Stimulated activated CD4-positive, alpha-beta T cell treated with anti-CD3 and anti-CD28 coated beads, Interleukin-2, amount 100 ng/mL, for 48 hours (primary cell): ENCODE results near the gene DLG1.

Experiments used
- DNase-seq, 2 donors: peaks; one replicate each; pipeline ENCODE4 v3.0.0-alpha.2; 2020

Gene DLG1

DNA sequence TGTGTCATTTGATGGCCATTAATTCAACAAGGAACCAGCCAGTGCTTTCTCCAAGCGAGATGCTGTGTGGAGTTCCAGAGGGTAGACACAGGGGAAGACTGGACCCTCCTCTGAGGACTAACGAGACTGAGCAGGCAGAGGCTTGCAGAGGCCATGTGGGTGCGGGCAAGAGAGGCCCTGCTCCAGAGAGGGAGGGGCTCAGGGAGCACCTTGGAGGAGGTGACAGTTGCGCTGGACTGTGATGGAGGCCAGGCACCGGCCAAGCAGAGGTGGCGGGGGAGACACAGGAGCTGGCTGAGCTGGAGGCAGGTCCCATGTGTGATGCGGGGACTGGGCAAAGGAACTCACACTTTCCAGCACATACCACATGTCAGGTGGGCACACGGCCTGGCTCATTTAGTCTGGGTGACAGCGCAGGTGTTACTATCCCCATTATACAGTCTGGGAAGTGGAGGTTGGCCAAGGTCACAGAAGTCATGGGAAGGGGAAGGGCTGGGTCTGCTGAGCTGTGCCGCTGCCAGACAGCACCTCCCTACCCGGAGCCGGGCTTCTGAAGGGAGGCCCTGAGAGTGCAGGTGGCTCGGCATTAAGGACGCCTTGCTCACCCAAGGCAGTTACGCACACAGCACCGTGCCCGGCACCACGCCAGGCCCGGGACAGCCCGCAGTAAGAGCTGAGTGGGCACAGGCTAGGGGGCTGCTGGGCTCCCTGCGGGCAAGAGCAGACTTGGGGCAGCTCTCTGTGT, 272.5 kb downstream of the DLG1 start:
- DNase-seq, result no peak

DNA sequence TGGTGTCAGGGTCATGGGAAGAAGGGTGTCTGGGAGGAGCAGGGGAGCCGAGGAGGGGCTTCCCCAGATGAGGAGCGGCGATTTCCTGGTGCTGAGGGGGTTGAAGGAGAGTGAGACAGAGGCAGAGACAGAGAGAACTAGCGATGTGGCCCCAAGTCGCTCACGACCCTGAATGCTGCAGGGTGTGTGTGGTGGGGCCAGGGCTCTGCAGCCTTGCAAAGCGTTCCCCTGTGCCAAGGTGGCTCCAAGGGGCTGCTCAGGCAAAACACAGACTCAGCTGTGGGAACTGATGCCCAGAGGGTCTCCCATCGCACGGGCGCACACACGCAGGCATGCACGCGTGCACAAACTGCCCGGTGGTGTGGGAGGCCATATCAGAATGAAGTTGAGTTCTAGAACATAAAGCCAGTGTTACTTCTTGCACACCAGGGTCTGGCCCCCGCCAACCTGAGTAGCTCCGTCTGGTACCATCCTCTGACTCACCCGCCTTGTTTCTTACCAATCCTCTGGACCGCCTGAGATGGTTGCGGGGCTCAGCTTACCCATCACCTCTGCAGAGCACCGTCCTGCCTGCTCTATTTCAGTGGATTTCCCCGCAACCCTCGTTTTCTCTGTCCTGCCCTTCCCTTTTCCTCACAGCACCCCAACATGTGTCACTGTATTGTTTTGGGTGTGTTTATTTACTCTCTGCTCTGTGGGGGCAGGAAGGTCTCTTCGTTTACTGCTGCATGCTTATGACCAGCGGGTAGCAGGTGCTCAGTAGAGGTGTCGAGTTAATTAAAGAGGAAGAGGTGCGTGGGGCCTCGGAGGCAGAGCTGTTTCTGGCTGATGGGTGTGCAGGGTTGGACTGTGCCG, 273.3 kb downstream of the DLG1 start:
- no peak for DNase-seq

DNA sequence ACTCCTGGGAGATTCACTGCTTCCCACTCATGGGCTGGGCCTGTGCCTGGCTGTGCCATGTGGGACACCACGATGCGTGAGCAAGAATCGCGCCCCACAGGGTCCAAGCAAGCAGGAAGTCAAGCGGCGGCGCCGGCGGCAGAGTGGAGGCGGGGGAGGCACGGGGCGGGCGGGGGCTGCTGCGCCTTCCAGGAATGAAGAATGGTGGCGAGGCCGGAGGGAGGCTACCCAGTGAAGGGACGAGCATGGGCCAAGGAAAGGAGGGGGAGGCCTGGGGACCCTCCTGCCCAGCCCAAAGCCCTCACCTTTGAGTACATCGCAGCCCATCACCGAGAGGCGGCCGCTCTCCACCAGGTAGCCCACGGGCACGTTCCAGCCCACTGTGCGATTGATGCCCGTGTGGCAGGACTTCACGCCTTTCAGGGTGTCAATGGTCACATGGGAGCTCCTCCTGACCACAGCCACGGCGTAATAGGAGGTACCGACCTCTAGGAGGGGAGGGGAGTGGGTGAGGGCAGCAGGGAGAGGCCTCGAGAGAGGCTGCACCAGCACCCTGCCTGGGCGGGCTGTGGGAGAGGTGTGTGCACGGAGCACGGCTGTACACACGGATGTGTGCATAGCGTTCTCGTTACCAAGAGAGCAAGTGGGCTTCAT, 274.3 kb downstream of the DLG1 start:
- no peak for DNase-seq

DNA sequence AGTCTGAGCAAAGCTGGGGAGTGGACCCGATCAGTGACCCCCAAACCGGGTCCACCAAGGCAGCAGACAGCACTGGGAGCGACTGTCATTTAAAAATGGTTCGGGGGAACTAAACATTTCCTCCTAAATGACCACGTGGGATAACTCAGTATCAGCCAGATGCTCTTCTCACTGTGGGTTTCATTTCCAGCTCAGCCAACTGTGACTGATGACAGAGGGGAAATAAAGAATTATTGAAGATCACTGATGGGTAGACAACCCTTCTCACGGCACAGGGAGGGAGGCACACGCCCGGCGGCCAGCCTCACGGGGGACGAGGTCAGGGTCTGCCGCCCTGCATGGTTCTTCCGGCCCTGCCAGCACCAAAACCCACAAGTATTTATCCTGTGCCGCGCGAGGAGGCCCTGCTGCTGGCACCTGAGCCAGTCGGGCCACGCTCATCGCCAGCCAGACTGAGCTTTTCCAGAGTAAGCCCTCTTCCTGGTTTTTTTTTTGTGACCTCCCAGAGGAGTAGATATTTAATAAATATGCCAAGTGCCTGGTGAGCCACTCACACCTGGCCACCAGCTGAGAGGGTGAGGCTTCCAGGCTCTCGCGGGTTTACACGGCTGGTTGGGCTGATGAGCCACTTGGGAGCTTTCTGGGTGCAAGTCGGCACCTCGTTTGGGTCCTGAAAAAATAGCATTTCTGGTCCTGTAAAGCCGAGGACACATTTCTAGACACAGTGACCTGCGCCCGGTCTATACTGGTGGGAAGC, 275.0 kb downstream of the DLG1 start:
- no peak for DNase-seq

DNA sequence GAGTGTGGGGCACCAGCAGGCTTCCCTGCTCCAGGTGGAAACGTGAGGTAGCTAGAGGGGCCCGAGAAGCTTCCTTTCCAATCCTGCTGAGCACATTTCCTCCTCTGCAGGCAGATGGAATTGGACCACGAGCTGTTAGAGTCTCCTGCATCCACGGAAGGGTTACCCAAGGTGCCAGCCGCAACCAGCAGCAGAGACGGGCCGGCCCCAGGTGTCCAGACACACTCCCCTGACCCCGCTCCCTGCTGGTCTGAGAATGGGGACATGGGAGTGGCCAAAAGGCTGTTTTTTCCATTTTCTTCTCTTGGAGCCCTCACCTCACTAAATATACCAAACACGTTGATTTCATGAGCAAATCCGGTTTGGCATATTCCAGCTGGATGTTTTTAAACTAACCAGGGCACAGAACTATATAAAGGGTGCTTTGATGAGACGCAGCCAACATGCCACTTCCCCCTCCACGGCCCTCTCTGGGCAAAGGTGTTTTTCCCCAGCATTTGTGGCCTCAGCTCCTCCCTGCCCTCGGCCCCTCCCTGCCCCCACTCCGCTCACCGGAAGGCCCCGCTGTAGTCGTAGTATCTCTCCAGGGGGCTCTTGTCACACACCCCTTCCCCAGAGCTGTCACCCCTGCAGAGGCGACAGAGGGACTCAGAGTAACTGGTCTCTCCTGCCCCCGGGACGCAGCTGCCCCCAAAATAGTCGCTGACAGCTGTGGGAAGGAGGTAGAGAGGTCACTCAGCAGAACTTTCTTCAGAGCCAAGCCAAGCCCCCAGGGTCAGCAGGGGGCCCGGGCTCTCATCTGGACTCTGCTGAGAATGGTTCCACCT, 275.8 kb downstream of the DLG1 start:
- DNase-seq, result no peak

DNA sequence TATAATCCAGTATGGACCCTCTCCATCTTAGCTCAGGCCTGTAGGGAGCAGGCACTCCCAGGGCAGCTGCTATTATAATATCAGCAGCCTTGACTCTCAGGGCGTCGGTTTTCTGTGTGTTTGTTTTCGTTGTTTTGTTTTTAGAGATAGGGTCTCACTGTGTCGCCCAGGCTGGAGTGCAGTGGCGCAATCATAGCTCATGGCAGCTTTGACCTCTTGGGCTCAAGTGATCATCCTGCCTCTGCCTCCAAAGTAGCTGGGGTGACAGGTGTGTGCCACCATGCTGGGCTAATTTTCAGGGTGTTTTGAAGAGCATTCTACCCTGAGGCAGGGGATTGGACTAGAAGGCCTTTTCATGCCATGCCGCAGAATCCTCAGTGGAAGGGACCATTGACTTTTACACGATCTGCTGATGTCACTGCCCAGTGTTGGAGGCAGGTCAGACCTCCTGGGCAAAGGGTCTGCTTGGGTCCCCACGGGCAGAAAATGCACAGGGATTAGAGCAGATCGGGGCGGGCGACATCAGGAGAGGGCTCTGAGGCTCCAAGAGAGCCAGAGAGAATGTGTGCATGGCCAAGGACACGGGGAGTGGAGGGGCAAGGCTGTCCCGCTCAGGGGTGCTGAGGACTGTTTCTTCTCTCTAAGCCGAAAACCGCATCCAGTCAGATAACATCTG, 276.5 kb downstream of the DLG1 start:
- no peak for DNase-seq

DNA sequence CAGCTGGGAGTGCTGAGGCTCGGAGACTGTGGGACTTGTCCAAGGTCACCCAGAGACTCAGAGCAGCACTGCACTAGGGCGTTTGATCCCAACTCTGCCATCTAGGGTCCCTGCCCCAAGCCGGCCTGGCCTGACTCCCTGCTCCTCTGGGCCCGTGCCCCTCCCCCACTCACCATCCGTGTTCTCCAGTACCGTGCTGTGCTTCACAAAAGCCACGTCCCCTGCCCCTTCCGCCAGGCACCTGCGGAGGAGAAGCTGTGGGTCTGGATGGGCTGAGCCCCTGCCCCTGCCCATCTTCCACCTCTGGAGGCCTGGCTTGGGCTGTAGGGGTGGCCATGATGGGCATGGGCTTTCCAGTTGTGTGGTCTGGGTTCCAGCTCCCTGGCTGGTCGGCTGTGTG, 277.2 kb downstream of the DLG1 start:
- DNase-seq, result no peak

DNA sequence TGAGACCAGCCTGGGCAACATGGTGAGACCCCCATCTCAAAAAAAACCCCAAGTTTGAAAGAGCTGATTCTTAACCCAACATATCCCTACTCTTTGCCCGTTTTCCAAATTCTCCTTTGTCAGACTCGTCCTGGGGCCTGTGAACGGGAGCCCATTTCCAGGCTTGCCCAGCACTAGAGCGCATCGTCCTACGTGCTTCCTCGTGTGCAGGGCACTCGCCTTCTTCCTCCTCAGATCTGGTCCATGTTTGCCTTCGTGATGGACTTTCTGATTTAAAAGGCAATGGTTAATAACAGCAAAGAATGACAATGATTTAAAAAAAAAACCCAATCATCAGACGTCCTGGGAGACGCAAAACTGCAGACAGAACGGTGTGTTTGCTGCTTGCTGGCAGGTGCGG, 278.9 kb downstream of the DLG1 start:
- no peak for DNase-seq

DNA sequence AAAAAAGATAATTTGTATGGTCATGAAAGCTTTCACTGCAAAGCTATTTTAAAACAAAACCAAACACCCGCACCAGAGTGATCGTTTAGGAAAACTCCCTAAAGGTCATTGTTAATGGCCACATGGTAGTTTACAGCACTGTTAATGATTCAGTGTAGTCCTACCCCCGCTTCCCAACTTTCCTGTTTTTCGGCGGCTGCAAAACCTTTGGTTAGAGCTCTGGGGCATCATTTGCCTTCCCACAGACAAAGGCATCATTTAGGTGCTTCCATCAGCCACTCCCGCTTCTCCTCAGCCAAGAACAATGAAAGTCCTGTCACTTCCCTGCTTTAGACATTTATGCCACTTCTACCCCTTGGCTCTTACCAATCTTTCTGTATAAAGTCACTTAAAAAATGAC, 279.4 kb downstream of the DLG1 start:
- no peak for DNase-seq

DNA sequence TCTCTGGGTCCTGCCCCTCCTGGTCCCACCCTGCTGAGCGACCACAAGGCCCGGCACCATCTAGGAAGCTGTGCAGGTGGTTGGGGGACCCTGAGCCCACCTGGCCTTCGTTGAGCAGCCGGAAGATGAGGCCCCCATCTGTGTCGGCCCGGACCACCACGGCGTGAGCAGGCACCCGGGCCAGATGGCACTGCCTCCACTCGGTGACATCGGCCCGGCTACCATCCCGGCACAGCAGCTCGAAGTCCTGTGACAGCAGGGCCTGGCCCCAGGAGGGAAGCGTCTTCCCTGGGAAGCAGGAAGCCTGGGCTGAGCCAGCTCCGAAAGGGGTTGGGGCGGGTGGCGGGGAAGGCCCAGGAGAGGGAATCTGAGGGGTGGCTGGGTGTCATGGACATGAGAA, 281.4 kb downstream of the DLG1 start:
- no peak for DNase-seq

DNA sequence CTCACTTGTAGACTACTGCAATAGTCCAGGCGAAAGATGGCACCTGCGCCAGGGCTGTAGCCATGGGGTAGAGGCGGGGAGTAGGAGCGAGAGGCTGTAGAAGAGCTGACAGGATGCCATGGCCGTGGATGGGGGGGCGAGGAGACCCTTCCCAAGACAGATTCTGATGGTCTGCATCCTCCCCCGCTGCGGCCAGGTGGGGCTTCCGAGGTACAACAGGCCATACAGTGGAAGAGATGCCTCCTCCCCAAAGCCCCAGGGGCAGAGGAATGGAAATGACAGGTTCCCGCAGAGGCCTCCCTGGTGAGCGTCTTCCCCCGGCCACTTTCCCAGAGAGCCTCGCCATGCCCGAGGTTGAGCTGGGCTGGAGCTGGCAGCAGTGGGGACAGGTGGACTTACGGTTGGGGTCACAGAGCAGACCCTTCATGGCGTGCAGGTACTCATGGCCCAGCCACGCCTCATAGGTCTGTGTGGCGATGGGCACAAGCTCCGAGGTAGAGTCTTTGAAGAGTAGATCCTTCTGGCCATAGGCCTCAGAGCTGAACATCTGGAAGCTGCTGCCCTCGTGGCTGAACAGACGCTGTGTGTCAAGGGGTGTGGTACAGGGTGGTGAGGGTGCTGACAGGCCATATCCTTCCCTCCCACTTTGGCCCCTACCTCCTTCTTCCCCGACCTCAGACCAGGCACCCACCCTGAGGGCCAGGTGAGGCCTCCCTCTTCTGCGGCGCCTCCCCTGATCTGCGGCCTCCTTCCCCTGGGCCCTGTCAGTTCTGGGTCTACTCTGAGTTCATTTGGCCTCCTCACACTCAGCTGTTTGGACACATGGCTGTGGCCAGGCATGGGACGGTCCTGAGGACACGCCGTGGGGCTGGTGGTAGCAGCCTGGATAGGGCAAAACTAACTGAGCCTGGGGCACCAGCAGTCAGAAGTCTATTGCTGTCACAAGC, 282.3 kb downstream of the DLG1 start:
- DNase-seq, result no peak

DNA sequence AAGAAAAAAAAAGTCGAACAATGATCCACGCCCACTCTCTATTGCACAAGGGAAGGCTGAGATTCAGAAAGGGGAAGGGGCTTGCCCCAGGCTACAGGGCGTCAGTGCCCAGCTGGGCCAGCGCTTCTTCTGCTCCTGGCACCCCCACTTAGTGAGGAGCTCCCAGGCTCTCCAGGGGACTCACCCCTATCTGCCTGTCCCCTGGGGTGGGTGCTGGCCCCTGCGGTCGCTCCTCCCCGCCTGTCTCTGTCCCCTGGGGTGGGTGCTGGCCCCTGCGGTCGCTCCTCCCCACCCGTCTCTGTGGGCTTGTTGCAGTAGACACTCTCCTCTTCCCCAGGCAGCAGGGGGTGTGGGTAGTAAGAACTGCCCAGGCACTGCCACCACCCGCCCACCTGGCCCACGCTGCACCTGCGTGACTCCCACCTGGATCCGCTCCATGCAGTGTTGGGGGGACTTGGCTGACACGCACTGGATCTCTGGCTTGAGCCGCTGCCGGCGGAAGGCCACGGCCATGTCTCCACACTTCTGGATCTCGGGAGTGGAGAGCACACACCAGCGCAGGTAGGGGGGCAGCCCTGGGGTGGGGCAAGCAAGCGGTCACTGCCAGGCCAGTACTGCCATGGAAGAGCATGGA, 283.4 kb downstream of the DLG1 start:
- no peak for DNase-seq

DNA sequence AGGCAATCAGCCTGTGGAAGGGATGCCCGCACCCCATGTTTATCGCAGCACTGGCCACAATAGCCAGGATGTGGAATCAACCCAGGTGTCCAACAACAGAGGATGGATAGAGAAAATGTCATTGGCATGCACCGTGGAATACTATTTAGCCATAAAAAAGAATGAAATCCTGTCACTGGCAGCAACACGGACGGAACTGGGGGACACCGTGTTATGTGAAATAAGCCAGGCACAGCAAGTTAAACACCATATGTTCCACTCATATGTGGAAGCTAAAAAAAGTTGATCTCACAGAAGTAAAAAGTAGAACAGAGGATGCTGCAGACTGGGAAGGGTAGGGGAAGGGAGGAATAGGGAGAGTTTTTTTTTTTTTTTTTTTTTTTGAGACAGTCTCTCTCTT, 284.4 kb downstream of the DLG1 start:
- DNase-seq, result no peak

DNA sequence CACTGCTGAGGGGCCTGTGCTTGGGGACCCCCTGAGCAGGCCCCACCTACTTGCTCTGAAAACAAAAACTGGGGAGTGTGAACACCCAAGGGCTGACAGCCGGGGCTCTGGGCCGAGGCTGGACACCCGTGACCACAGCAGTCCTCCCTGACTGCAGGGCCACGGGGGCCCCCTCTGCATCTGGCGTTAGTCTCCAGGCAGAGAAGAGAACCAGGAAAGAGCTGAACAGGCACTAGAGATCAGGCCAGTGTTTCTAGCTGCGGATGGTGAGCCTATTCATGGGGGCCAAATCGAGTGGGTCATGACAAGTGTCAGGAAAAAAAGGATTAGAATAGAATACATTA, 285.9 kb downstream of the DLG1 start:
- no peak for DNase-seq

DNA sequence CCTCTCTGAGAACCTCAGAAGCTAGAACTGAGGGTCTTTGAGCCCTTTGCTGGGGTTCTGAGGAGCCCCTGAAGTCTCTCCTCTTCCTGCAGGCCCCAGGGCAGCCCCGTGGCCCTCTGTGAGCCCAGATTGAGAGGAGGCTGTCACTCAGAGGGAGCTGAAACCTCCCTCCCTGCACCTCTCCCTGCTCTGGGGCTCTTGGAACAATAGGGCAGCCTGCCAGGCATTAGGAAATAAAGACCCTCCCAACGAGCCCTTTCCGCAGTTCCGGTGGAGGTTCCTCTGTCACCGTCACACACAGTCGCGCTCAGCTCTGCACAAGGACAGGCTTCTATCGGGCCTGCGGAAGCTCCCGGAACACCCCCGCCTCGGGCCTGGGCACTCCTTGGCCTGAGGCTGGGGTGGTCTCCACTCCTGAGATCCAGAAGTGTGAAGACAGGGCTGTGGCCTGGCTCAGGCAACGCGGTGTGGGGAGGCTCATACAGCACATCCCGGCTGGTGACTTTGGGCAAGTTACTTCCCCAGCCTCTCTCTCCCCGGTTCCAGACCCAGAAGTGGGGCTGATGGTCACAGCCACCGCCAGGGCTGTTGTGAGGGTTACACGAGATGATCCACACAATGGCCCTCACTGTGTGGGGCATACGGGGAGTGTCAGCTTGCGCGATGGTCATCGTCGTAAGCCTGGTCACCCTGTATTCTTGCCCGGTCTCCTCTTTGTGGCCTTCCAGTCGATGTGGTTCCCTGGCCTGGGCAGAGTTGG, 286.5 kb downstream of the DLG1 start:
- no peak for DNase-seq

DNA sequence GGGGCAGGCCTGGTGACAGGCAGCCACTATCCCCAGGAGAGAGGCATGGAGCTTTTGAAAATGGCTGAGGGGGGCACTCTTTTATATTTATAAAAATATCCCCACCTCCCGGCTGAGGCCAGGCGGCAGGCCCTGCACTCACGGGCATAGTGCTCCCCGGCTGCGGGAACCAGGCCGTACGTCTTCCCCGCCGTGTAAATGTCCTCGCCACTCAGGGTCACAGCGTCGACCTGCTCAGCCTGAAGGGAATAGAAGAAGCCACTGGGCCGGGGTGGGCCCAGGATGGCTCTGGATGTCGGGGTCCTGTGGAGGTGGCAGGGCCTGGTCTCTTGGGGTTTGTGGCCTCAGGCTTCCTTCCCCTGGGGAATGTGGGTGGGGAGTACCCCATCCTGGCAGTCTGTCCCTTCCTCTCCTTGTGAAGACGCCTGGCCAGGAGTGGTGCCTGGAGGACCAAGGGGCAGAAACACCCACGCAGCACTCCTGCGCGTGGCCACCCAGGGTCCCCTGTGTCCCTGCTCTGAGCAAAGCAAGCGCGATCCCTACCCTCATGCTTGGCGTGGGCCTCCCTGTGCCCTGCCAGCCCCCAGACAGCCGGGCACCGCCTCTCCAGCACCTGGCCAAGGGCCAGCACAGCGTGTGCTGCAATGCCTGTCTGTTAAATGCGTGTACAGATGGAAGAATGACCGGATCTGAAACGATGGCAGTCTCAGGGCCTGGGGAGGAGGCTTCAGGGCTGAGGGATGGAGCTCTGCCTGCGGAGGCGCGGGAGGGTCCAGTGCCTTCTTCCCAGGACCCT, 287.7 kb downstream of the DLG1 start:
- DNase-seq, result no peak

DNA sequence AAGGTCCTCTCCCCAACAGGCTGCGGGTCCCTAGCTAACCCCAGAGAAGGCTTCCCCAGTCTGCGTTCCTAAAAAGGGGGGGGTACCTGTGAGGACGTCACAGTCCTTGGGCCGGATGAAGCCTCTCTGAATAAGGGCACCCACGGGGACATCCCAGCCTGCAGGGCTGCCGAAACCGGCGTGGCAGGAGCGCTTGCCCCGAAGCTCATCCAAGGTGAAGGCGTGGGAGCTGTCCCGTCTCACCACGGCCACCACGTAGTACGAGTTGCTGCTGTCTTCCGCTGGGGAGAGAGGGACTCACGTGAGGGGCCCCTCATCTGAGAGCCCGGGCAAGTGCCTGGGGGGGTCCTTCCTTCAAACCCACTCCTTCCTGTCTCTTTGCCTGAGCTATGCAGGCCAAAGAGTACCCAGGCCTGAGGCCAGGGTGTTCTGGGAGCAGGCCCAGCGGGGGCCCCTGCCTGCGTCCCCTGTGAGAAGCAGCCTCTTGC, 288.8 kb downstream of the DLG1 start:
- DNase-seq, result no peak
